Measurements from ENCODE around the gene PROK1.

The PROK1 gene

GRCh38 chr1:110464340-110464739, 13.4 kb downstream of the PROK1 start:
- no peak for DNase-seq (ENCODE audit: low read depth in 3 of 3, low spot score in 1 of 3)

DNA sequence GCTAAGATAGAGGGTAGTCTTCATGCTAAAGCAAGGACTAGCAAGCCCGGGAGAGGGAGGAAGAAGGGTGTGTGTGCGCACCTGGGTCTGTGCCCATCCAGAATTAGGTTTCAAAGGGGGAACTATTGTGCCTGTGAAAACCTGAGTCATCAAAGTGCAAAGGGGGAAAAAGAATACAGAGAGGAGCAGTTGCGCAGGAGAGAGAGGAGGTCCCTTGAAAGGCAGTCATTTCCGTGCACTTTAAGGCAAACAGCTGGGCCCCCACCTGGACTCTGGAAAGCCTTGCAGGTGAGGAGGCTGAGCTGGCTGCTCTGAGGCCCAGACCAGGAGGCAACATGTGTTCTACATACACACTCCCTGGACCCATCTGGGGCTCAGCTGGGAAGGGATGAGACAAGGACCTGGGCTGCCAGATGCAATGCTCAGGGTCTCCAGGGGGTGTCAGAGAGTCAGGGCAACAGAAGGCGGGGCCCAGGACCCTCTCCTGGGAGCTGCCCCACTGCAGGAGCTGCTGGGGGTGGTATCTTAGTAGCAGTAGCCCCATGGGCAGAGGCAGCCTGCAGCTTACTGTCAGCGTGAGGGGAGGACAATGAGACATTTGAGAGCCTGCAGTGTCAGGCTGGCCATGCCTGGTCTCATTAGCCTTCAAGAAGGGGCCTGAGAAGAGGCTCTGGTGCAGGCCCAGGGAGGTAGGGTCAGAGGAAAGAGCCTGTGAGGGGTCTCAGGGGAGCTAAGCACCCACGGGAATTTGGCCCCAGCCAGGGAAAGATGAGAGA, 14.3 kb downstream of the PROK1 start:
- no peak for DNase-seq (ENCODE audit: low read depth in 3 of 3, low spot score in 1 of 3)

DNA sequence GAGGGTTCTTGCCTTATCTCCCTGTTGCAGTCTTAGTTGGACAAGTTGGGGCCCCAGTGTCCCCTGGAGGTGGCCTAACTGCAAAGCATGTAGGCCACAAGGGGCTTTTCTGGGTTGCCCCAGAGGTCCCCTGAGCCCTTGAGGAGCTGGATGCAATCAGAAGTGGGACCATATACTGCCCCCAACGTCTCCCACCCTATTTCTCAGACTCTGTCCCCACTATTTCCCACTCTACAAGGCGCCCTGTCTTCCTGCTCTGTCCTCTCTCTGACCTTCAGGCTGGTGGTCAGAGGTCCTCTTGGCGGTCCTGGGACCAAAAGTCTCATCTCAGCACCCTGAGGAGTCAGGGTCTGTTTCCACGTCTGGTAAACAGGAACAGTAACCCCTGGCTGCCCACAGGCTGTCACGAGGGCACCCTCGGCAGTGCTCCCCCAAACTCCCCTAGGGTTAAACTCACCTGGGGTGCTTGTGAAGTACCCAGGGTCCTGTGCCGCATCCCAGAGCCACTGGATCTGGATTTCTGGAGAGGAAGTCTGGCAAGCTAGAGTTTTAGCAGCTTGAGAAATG, 14.9 kb downstream of the PROK1 start:
- DNase-seq (ENCODE audit: low read depth in 3 of 3, low spot score in 1 of 3): no peak

GRCh38 chr1:110466646-110467280, 15.8 kb downstream of the PROK1 start:
- no peak for DNase-seq (ENCODE audit: low read depth in 3 of 3, low spot score in 1 of 3)

GRCh38 chr1:110471131-110471530, 20.2 kb downstream of the PROK1 start:
- DNase-seq (ENCODE audit: low read depth in 3 of 3, low spot score in 1 of 3): no peak

DNA sequence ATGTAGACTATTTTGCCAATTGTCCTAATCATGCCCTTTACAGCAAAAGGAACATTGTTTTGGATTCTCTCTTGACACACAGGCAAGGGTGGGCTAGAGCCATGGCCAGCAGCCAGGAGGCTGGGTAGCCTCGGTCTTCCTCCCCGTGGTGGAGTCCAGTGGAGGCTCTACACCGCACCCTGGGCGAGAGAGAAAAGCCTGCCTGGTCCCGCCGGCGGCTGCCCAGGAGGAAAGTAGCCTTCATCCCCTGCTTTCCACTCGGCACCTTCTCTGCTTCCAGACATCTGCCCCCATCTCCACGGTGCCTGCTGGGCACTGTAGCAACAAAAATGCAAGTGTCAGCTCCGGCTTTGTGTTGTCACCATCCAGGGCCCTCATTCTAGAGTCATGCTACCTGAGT, 21.6 kb downstream of the PROK1 start:
- no peak for DNase-seq (ENCODE audit: low read depth in 3 of 3, low spot score in 1 of 3)

- no peak for DNase-seq (ENCODE audit: low read depth in 3 of 3, low spot score in 1 of 3)
These were observed 23.5 kb downstream of the PROK1 start for GRCh38 chr1:110474444-110474843.

DNA sequence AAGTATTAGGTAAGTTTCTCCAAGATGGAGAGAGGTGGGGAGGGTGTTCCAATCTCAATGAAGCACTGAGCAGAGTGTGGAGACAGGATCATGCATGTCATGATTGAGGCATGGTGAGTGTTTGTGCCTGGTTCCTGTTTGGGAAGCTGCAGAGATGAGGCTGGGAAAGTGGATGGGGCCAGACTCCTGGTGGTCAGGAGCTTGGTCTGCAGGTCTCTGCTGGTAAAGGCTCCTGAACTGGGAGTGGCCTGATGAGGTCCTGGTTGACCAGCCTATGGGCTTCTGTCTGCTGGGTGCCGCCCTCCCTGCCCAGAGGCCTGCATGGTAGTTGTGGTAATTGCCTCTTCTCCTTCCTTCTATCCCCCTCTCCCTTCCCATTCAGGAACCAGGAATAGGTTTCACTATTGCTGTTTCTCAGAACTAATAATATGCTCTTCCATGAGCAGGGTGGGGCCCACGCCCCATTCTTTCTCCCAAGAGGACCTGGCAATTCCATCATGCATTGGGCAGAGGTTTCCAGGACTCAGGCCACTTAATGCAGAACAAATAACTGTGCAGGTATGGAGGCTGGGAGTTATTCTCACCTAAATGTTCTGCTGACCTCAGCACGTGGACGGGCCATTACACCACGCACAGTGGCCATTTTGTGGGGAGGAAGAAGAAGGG, 24.5 kb downstream of the PROK1 start:
- DNase-seq (ENCODE audit: low read depth in 3 of 3, low spot score in 1 of 3): no peak

DNA sequence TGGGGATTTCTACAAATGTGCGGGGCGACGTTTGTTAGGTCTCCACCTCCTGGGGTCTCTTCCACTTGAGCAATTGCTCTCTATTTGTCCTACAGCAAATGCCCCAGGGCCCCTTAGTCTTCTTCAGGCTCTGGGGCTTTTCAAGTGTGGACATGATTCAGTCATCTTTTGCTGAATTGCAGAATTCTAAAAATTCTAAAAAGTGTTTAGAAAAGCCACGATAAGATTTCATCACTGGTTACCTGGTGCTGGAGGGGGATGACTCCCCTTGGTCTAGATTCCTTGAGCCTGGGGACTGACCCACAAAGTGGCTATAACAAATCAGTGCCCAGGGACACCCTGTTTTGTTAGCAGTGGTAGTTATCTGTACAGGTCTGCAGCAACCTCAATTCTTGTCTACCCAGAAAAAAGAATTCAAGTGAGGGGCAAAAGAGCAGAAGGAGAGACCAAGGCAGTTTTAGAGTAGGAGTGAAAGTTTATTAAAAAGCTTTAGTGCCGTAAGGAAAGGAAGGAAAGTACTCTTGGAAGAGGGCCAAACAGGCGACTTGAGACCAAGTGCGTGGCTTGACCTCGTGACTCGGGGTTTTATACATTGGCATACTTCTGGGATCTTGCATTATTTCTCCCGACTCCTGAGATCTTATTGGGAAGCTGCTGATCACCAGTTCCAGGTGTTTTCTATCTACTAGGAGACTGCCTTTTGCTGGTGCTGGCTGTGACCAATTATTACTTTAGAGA, 25.2 kb downstream of the PROK1 start:
- no peak for DNase-seq (ENCODE audit: low read depth in 3 of 3, low spot score in 1 of 3)

- DNase-seq (ENCODE audit: low read depth in 3 of 3, low spot score in 1 of 3): no peak
These were observed 26.1 kb downstream of the PROK1 start for GRCh38 chr1:110477041-110477440.

DNA sequence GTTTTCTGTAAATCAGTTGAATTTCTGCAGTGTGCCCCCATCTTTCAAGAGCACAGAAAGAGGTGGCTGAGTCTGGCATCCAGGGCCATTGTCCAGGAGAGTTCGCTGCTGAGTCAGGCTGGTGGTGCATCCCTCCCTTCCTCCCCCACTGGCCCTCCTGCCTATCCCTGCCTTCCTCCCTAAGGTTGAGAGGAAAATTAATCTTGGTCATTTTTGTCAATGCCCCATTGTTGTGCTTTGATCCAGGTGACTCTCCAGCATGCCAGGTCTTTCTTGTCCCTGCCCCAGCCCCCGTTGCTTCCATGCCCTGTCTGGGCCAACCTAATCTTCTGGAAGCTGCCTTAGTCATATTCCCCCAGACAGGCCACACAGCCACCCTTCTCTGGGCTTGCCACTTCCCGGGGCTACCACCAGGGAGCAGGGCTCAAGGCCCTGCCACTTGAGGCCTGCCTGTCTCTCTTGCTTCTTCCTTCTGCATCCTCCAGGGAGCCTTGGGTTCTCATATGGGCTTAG, 26.6 kb downstream of the PROK1 start:
- no peak for DNase-seq (ENCODE audit: low read depth in 3 of 3, low spot score in 1 of 3)

DNA sequence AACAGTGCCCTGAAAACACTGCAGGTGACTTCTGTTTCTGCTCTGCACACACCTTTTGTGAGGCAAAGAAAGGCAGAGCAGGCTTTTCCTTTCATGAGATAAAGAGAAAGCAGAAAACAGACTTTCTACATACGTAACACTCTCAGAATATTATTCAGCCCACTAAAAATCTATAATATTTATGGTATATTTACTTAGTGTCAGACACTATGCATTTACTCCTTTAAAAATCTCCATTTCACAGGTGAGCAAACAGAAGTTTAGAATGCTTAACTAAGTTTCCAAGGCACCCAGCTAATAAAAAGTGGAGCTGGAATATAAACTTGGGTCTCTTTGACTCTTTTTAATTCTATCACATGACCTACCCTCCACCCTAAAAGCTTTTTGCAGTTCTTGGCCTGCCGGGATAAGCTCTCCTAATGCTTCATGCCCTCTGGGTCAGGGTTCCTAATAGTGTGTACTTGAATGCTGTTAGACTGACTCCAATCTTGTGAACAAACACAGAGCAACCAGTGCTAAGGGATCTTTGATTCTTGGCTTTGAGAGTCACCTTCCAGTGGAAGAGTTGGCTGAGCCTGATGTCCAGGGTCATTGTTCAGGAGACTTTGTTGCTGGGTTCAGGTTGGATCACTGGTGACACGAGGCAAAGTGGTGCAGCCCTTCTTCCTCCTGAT, 27.2 kb downstream of the PROK1 start:
- DNase-seq (ENCODE audit: low read depth in 3 of 3, low spot score in 1 of 3): no peak

GRCh38 chr1:110478886-110479285, 27.9 kb downstream of the PROK1 start:
- no peak for DNase-seq (ENCODE audit: low read depth in 3 of 3, low spot score in 1 of 3)

GRCh38 chr1:110480356-110481096, 29.6 kb downstream of the PROK1 start:
- DNase-seq (ENCODE audit: low read depth in 3 of 3, low spot score in 1 of 3): no peak

DNA sequence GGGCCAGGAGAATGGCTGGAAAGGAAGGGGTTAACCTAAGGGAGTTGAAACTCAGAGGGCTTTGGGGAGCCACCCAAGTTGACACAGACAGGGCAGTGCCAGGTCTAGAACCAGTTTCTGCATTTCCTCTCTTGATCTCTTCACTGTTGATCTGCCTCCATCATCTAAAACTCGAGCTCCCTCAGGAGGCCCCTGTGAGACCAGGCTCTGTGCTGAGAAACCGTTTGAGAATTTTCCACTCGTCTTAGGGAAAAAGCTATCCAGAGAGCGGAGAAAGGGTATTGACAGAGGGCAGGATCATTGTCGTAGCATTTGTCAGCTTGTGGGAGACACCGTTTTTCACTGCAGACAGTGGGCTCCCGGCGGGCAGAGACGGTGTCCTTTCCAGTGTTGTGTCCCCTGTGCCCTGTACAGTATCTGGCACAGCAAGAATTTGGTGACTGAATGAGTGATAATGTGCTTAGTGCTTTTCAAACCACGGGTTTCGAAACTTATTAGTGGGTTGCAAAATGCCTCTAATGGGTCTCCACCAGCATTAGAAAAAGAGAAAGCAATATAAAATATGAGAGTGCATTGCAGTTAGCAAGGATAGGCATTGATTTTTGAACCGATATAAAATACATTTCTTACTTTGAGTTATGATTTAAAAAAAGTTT, 31.1 kb downstream of the PROK1 start:
- no peak for DNase-seq (ENCODE audit: low read depth in 3 of 3, low spot score in 1 of 3)

- no peak for DNase-seq (ENCODE audit: low read depth in 3 of 3, low spot score in 1 of 3)
These were observed 31.8 kb downstream of the PROK1 start for GRCh38 chr1:110482662-110483307.

GRCh38 chr1:110483308-110483685, 32.3 kb downstream of the PROK1 start:
- DNase-seq (ENCODE audit: low read depth in 3 of 3, low spot score in 1 of 3): no peak

GRCh38 chr1:110484801-110485200, 33.9 kb downstream of the PROK1 start:
- DNase-seq (ENCODE audit: low read depth in 3 of 3, low spot score in 1 of 3): no peak

DNA sequence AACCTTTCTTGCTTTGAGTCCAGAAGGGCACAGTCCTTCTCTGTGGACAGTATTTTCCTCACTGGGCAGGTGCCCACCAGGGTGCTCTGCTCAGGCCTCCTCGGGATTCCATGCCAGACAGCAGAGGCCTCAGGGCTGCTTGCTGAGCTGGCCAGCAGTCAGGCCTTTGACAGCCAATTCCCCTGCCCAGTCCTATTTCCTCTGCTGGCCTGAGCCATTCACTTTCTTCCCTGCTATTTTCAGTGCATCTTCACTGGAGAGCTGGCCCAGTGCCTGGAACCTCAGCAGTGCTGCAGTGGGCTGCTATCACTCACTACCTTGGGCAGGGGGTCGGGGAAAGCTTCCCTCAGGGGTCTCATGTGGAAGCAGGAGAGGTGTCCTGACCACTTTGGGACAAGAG, 34.8 kb downstream of the PROK1 start:
- no peak for DNase-seq (ENCODE audit: low read depth in 3 of 3, low spot score in 1 of 3)
